SU-DHL-6 (cell line): Measurements from ENCODE around the gene CSPG4.
"Not testable (repeated sequence)": the region's sequence is repeated elsewhere in the genome, so short reads cannot be mapped to it uniquely, and the experiment has no call there.

Experiments used
- H2AFZ ChIP-seq: fragments of 200-600 bp; sonication (generic); 2 replicates; pipeline ENCODE4 v1.6.1; 2014; ENCODE audit warnings: low read depth, mild to moderate bottlenecking, moderate library complexity, mixed read lengths, antibody characterized with exemption, low read length; ENCODE audit not compliant: severe bottlenecking
- H3F3A ChIP-seq: fragments of 200-600 bp; shearing (Covaris generic); 2 replicates; pipeline ENCODE4 v1.6.0; 2016; ENCODE audit warnings: antibody characterized with exemption, mild to moderate bottlenecking; ENCODE audit not compliant: insufficient read depth
- H3K27ac ChIP-seq: fragments of 200-600 bp; sonication (generic); 2 replicates; pipeline ENCODE4 v1.5.1; 2016; ENCODE audit warnings: low read depth, mild to moderate bottlenecking, low read length, moderate library complexity, mixed read lengths
- H3K27me3 ChIP-seq: fragments of 200-600 bp; sonication (generic), shearing (Covaris generic); 2 replicates; pipeline ENCODE4 v1.6.0; 2014; ENCODE audit warnings: mild to moderate bottlenecking, low read length
- H3K36me3 ChIP-seq: fragments of 200-600 bp; sonication (generic); 2 replicates; pipeline ENCODE4 v1.6.1; 2014; ENCODE audit warnings: mild to moderate bottlenecking, low read length, mixed read lengths
- H3K4me2 ChIP-seq: fragments of 300-600, 200-600 bp; shearing (Covaris generic), sonication (generic); 2 replicates; pipeline ENCODE4 v1.6.0; 2014; ENCODE audit warnings: low read length, low read depth, mild to moderate bottlenecking; ENCODE audit not compliant: poor library complexity, severe bottlenecking
- H3K4me3 ChIP-seq: fragments of 200-600 bp; sonication (generic); 2 replicates; pipeline ENCODE4 v1.5.1; 2014; ENCODE audit warnings: antibody characterized with exemption, low read length, mild to moderate bottlenecking, mixed read lengths; ENCODE audit not compliant: insufficient read depth, poor library complexity, severe bottlenecking
- H3K79me2 ChIP-seq: fragments of 200-600 bp; sonication (generic); 2 replicates; pipeline ENCODE4 v1.6.1; 2014; ENCODE audit warnings: mild to moderate bottlenecking, low read length, moderate library complexity; ENCODE audit not compliant: insufficient read depth
- H3K9ac ChIP-seq: fragments of 200-600 bp; sonication (generic); 2 replicates; pipeline ENCODE4 v1.7.0; 2014; ENCODE audit warnings: mild to moderate bottlenecking, low read length
- H3K9me2 ChIP-seq: fragments of 200-600 bp; sonication (generic); replicated peaks from 2 replicates; pipeline ENCODE4 v1.6.1; 2014; ENCODE audit warnings: low read length; ENCODE audit not compliant: insufficient read depth
- H3K9me3 ChIP-seq: fragments of 200-600 bp; sonication (generic); 2 replicates; pipeline ENCODE4 v1.6.1; 2014; ENCODE audit warnings: low read length, mixed read lengths; ENCODE audit not compliant: insufficient read depth
- H4K20me1 ChIP-seq: fragments of 200-600 bp; sonication (generic); 2 replicates; pipeline ENCODE4 v1.6.1; 2014; ENCODE audit warnings: low read depth, mild to moderate bottlenecking, antibody characterized with exemption, low read length, moderate library complexity, mixed read lengths
- EZH2phosphoT487 ChIP-seq: fragments of 200-600 bp; sonication (generic), shearing (Covaris generic); conservative IDR thresholded peaks from 2 replicates; pipeline ENCODE4 v1.6.1; 2018; ENCODE audit warnings: mild to moderate bottlenecking, antibody characterized with exemption, low read length, moderate library complexity, mixed read lengths
- TF ChIP-seq, protein P1 (sequence below): fragments of 200-600 bp; sonication (generic); IDR thresholded peaks from one replicate; pipeline ENCODE4 v1.5.1; 2017; ENCODE audit warnings: antibody characterized with exemption, mild to moderate bottlenecking, low read length, moderate library complexity; ENCODE audit not compliant: insufficient read depth, poor library complexity, severe bottlenecking

Gene CSPG4

DNA sequence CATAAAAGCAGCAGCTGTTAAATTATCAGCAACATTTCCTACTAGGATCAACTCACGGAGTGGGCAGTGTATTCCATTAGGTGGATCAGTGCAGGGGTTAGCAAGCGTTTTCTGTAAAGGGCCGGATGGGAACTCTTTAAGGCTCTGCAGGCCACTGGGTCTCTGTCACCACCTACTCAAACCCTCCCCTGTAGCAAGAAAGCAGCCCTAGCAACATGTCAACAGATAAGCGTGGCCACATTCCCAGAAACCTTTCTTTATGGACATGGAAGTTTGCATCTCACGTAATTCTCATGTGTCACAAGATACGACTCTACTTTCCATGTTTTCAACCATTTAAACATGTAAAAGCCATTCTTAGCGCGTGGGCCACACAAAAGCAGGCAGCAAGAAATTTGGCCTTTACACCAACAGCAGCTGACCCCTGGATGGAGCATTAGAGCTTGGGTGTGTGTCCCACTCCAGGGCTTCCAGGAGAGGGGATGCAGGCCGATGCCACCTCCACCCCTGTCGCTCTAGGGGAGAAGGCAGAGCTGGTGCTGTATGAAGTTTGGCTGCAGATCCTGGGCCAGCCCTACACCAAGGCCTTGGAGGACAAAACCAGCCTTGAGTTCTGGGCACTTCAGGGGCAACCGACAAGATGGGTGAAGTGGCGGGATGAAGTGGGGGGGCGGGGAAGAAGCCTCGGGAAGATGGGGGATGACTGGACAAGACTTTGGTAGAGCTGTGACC is 48.2 kb upstream of the CSPG4 start:
- no peak overlapping the region for H3K4me2 ChIP-seq
- H3F3A ChIP-seq, result 0 out of 2 replicates have a peak, but pooled peaks cover 3% of the 10 kb centered on the region
- no peak overlapping the region for H3K4me3 ChIP-seq
- H3K9me2 ChIP-seq, result no peaks in the 10 kb centered on the region
- no peaks in the 10 kb centered on the region for H3K79me2 ChIP-seq
- H2AFZ ChIP-seq, result no peak overlapping the region
- H3K36me3 ChIP-seq, result no peaks in the 10 kb centered on the region
- no peaks in the 10 kb centered on the region for H3K9me3 ChIP-seq
- TF ChIP-seq, protein P1, sequence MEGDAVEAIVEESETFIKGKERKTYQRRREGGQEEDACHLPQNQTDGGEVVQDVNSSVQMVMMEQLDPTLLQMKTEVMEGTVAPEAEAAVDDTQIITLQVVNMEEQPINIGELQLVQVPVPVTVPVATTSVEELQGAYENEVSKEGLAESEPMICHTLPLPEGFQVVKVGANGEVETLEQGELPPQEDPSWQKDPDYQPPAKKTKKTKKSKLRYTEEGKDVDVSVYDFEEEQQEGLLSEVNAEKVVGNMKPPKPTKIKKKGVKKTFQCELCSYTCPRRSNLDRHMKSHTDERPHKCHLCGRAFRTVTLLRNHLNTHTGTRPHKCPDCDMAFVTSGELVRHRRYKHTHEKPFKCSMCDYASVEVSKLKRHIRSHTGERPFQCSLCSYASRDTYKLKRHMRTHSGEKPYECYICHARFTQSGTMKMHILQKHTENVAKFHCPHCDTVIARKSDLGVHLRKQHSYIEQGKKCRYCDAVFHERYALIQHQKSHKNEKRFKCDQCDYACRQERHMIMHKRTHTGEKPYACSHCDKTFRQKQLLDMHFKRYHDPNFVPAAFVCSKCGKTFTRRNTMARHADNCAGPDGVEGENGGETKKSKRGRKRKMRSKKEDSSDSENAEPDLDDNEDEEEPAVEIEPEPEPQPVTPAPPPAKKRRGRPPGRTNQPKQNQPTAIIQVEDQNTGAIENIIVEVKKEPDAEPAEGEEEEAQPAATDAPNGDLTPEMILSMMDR, result no peak
- TF ChIP-seq EZH2phosphoT487, result no peak
- H4K20me1 ChIP-seq, result no peaks in the 10 kb centered on the region
- H3K27me3 ChIP-seq, result no peaks in the 10 kb centered on the region
- H3K27ac ChIP-seq, result no peak overlapping the region
- no peak overlapping the region for H3K9ac ChIP-seq

DNA sequence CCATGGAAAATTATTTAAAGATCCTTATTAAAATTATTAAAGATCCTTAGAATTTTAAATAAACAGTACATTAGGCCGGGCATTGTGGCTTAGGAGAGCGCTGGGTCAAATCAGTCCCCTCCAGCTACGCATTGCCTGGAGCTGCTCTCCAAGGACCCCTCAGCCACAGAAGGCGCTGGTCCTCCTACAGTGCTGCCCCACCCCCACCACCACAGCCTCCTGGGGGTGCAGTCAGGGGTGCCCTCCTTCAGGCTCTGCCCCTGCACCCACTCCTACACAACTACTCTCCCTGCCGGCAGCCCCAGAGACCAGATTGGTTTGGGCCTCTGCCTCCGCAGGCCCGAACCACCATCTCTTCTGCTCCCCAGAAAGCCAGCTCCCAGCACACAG is 47.5 kb upstream of the CSPG4 start:
- H3K9me2 ChIP-seq, H4K20me1 ChIP-seq, H3K27me3 ChIP-seq, H3K9ac ChIP-seq, H3F3A ChIP-seq, H3K27ac ChIP-seq, H3K9me3 ChIP-seq, H3K4me2 ChIP-seq, H2AFZ ChIP-seq, H3K79me2 ChIP-seq, H3K4me3 ChIP-seq, H3K36me3 ChIP-seq: not testable (repeated sequence)

GRCh38 chr15:75759416-75760130 is 46.9 kb upstream of the CSPG4 start:
- H4K20me1 ChIP-seq, result no peaks in the 10 kb centered on the region
- H3K36me3 ChIP-seq, result no peaks in the 10 kb centered on the region
- H3K9me3 ChIP-seq, result no peaks in the 10 kb centered on the region
- H3K9me2 ChIP-seq, result no peaks in the 10 kb centered on the region
- H2AFZ ChIP-seq, result no peak overlapping the region
- H3K27me3 ChIP-seq, result no peaks in the 10 kb centered on the region
- TF ChIP-seq, protein P1, result no peak
- TF ChIP-seq EZH2phosphoT487, result no peak
- H3K4me3 ChIP-seq, result no peak overlapping the region
- no peak overlapping the region for H3K27ac ChIP-seq
- H3K9ac ChIP-seq, result peak overlapping the region; percentile 77; the same call in 1 of the 2 replicates
- no peaks in the 10 kb centered on the region for H3K79me2 ChIP-seq
- peak overlapping the region; percentile 60 for H3K4me2 ChIP-seq
- 0 out of 2 replicates have a peak, but pooled peaks cover 3% of the 10 kb centered on the region for H3F3A ChIP-seq
